DOHH2 (cell line): ENCODE data around the gene SLF2.
A peak's percentile ranks its signal among the peaks of the same experiment; 100 is the strongest.

Experiments used
- H3F3A ChIP-seq: fragments of 200-600 bp; sonication (generic), shearing (Covaris generic); 2 replicates; pipeline ENCODE4 v1.6.0; 2016; ENCODE audit warnings: antibody characterized with exemption, mild to moderate bottlenecking; ENCODE audit not compliant: control insufficient read depth, insufficient read depth
- H3K27ac ChIP-seq: fragments of 200-600 bp; sonication (generic); 2 replicates; pipeline ENCODE4 v1.5.1; 2014; ENCODE audit warnings: low read depth, mild to moderate bottlenecking, low read length, moderate library complexity
- H3K27me3 ChIP-seq: fragments of 200-600 bp; sonication (generic); 2 replicates; pipeline ENCODE4 v1.6.1; 2014; ENCODE audit warnings: mild to moderate bottlenecking, low read length, mixed read lengths; ENCODE audit not compliant: control insufficient read depth
- H3K36me3 ChIP-seq: fragments of 200-600 bp; sonication (generic); 2 replicates; pipeline ENCODE4 v1.6.1; 2014; ENCODE audit warnings: mild to moderate bottlenecking, low read length, moderate library complexity, mixed read lengths; ENCODE audit not compliant: control insufficient read depth
- H3K4me1 ChIP-seq: fragments of 200-600 bp; sonication (generic); 2 replicates; pipeline ENCODE4 v1.6.1; 2014; ENCODE audit warnings: mild to moderate bottlenecking, low read length, mixed read lengths; ENCODE audit not compliant: control insufficient read depth
- H3K4me2 ChIP-seq: fragments of 200-600 bp; sonication (generic); 2 replicates; pipeline ENCODE4 v1.6.0; 2014; ENCODE audit warnings: mild to moderate bottlenecking, low read length, moderate library complexity
- H3K4me3 ChIP-seq: fragments of 200-600 bp; sonication (generic); 2 replicates; pipeline ENCODE4 v1.5.1; 2014; ENCODE audit warnings: mild to moderate bottlenecking, low read length, mixed read lengths
- H3K79me2 ChIP-seq: fragments of 200-600 bp; sonication (generic); 2 replicates; pipeline ENCODE4 v1.6.1; 2014; ENCODE audit warnings: mild to moderate bottlenecking, low read length, mixed read lengths; ENCODE audit not compliant: control insufficient read depth
- H3K9me2 ChIP-seq: fragments of 200-600 bp; sonication (generic); replicated peaks from 2 replicates; pipeline ENCODE4 v1.6.1; 2014; ENCODE audit warnings: mild to moderate bottlenecking, low read length, mixed read lengths; ENCODE audit not compliant: control insufficient read depth
- H3K9me3 ChIP-seq: fragments of 200-600 bp; sonication (generic); 2 replicates; pipeline ENCODE4 v1.6.1; 2014; ENCODE audit warnings: antibody characterized with exemption, low read length, mixed read lengths; ENCODE audit not compliant: control insufficient read depth, insufficient read depth
- H4K20me1 ChIP-seq: fragments of 200-600 bp; sonication (generic); 2 replicates; pipeline ENCODE4 v1.6.0; 2014; ENCODE audit warnings: low read depth, mild to moderate bottlenecking, antibody characterized with exemption, low read length, moderate library complexity; ENCODE audit not compliant: control insufficient read depth, insufficient read depth
- CTCF ChIP-seq: fragments of 200-600 bp; sonication (generic); IDR thresholded peaks from one replicate; pipeline ENCODE4 v1.5.1; 2014; ENCODE audit warnings: antibody characterized with exemption, mild to moderate bottlenecking, low read depth, low read length; ENCODE audit not compliant: poor library complexity, severe bottlenecking
- EZH2phosphoT487 ChIP-seq: fragments of 200-600 bp; sonication (generic); IDR thresholded peaks from 2 replicates; pipeline ENCODE4 v1.6.1; 2017; ENCODE audit warnings: borderline replicate concordance, mild to moderate bottlenecking, antibody characterized with exemption, low read length, moderate library complexity, mixed read lengths

Gene SLF2

GRCh38 chr10:100890141-100890672 is 22.6 kb upstream of the SLF2 start:
- Histone ChIP-seq H4K20me1 (no peaks in the 10 kb centered on the region), H3K79me2 (no peaks in the 10 kb centered on the region), H3F3A (peaks cover 15% of the 10 kb centered on the region; the same call in 1 of the 2 replicates), H3K4me2 (no peak overlapping the region), H3K36me3 (no peaks in the 10 kb centered on the region), H3K4me1 (peaks cover 23% of the 10 kb centered on the region), H3K9me3 (no peaks in the 10 kb centered on the region), H3K27me3 (no peaks in the 10 kb centered on the region), H3K27ac (no peak overlapping the region), H3K9me2 (no peaks in the 10 kb centered on the region), H3K4me3 (no peak overlapping the region)
- TF ChIP-seq EZH2phosphoT487 (no peak), CTCF (no peak)

GRCh38 chr10:100890673-100891317 is 22.0 kb upstream of the SLF2 start:
- H3K4me3 ChIP-seq = no peak overlapping the region
- H3K9me3 ChIP-seq = no peaks in the 10 kb centered on the region
- H3K4me2 ChIP-seq = no peak overlapping the region
- peaks cover 15% of the 10 kb centered on the region for H3F3A ChIP-seq
- H4K20me1 ChIP-seq = no peaks in the 10 kb centered on the region
- no peaks in the 10 kb centered on the region for H3K27me3 ChIP-seq
- no peak for TF ChIP-seq EZH2phosphoT487
- no peak for TF ChIP-seq CTCF
- no peak overlapping the region for H3K27ac ChIP-seq
- no peaks in the 10 kb centered on the region for H3K79me2 ChIP-seq
- peaks cover 29% of the 10 kb centered on the region for H3K4me1 ChIP-seq
- H3K36me3 ChIP-seq = no peaks in the 10 kb centered on the region
- H3K9me2 ChIP-seq = no peaks in the 10 kb centered on the region

GRCh38 chr10:100894033-100894432 is 18.7 kb upstream of the SLF2 start:
- Histone ChIP-seq H3K9me2 (no peaks in the 10 kb centered on the region), H3K27ac (peak overlapping the region; percentile 80), H3K79me2 (no peaks in the 10 kb centered on the region), H3K4me3 (peak overlapping the region; percentile 25; the same call in 1 of the 2 replicates), H3K27me3 (no peaks in the 10 kb centered on the region), H4K20me1 (no peaks in the 10 kb centered on the region), H3F3A (peaks cover 18% of the 10 kb centered on the region), H3K4me1 (peaks cover 34% of the 10 kb centered on the region), H3K9me3 (no peaks in the 10 kb centered on the region), H3K4me2 (peak overlapping the region; percentile 90), H3K36me3 (no peaks in the 10 kb centered on the region)
- no peak for TF ChIP-seq CTCF
- no peak for TF ChIP-seq EZH2phosphoT487
